NT2/D1 (cell line): ENCODE data around the gene LSM10.

Source experiments
- YY1 ChIP-seq: IDR thresholded peaks from 2 replicates; pipeline ENCODE4 v1.6.1; 2011; ENCODE audit not compliant: insufficient read length, insufficient read depth
- ZNF274 ChIP-seq: IDR thresholded peaks from 2 replicates; pipeline ENCODE4 v1.6.1; 2011; ENCODE audit warnings: mild to moderate bottlenecking, low read depth, low read length

GRCh38 chr1:36352125-36352909 is 45.4 kb downstream of the LSM10 start:
- no peak for TF ChIP-seq ZNF274
- no peak for TF ChIP-seq YY1
